H9 (cell line): ENCODE results near the gene MRPL53. TPM values are rescaled to one million over a fixed set of nuclear protein-coding genes. Genes with fewer than 3 reads are reported as not detected.

Experiments used
- DNase-seq: peaks from one replicate; pipeline ENCODE4 v3.0.0-alpha.2; 2017
- H2AFZ ChIP-seq: one replicate; pipeline ENCODE4 v1.6.1; 2013; ENCODE audit warnings: mild to moderate bottlenecking, low read length, control low read depth, moderate library complexity
- H2AK5ac ChIP-seq: 2 replicates; pipeline ENCODE4 v1.6.1; 2013; ENCODE audit warnings: low read length, control low read depth, mixed read lengths; ENCODE audit not compliant: insufficient read length
- H2BK120ac ChIP-seq: one replicate; pipeline ENCODE4 v1.6.1; 2013; ENCODE audit warnings: low read depth, mild to moderate bottlenecking, low read length, control low read depth, inconsistent platforms; ENCODE audit not compliant: poor library complexity, severe bottlenecking
- H2BK12ac ChIP-seq: 2 replicates; pipeline ENCODE4 v1.6.1; 2013; ENCODE audit warnings: low read length, control low read depth, mixed read lengths, low read depth; ENCODE audit not compliant: insufficient read length
- H2BK15ac ChIP-seq: 2 replicates; pipeline ENCODE4 v1.6.1; 2013; ENCODE audit warnings: low read depth, low read length, control low read depth
- H2BK20ac ChIP-seq: one replicate; pipeline ENCODE4 v1.6.1; 2013; ENCODE audit warnings: low read depth, mild to moderate bottlenecking, low read length, control low read depth, inconsistent platforms; ENCODE audit not compliant: poor library complexity, severe bottlenecking
- H2BK5ac ChIP-seq: 2 replicates; pipeline ENCODE4 v1.6.1; 2013; ENCODE audit warnings: low read length, control low read depth, mixed read lengths; ENCODE audit not compliant: insufficient read length
- H3K14ac ChIP-seq: 2 replicates; pipeline ENCODE4 v1.6.1; 2013; ENCODE audit warnings: low read length, control low read depth; ENCODE audit not compliant: insufficient read depth
- H3K18ac ChIP-seq: 2 replicates; pipeline ENCODE4 v1.6.1; 2013; ENCODE audit warnings: low read depth, mild to moderate bottlenecking, mixed read lengths, low read length, control low read depth; ENCODE audit not compliant: insufficient read length
- H3K23ac ChIP-seq: 2 replicates; pipeline ENCODE4 v1.6.1; 2013; ENCODE audit warnings: low read length, control low read depth, mixed read lengths, low read depth; ENCODE audit not compliant: insufficient read length
- H3K23me2 ChIP-seq: 2 replicates; pipeline ENCODE4 v1.6.1; 2013; ENCODE audit warnings: low read depth, mild to moderate bottlenecking, mixed read lengths, low read length, control low read depth; ENCODE audit not compliant: insufficient read length, poor library complexity, severe bottlenecking
- H3K27ac ChIP-seq: 2 replicates; pipeline ENCODE4 v1.5.1; 2013; ENCODE audit warnings: low read length, control low read depth, mixed read lengths, low read depth; ENCODE audit not compliant: insufficient read length
- H3K27me3 ChIP-seq: 2 replicates; pipeline ENCODE4 v1.6.1; 2013; ENCODE audit warnings: low read length, control low read depth, inconsistent platforms; ENCODE audit not compliant: insufficient read depth
- H3K4ac ChIP-seq: 2 replicates; pipeline ENCODE4 v1.6.1; 2013; ENCODE audit warnings: low read depth, mild to moderate bottlenecking, control low read depth, inconsistent platforms, low read length, moderate library complexity
- H3K4me1 ChIP-seq: 2 replicates; pipeline ENCODE4 v1.6.1; 2013; ENCODE audit warnings: low read length, control low read depth, inconsistent platforms; ENCODE audit not compliant: insufficient read depth
- H3K4me2 ChIP-seq: 2 replicates; pipeline ENCODE4 v1.6.1; 2013; ENCODE audit warnings: low read length, control low read depth, mixed read lengths; ENCODE audit not compliant: insufficient read length, insufficient read depth
- H3K56ac ChIP-seq: 2 replicates; pipeline ENCODE4 v1.6.1; 2013; ENCODE audit warnings: low read depth, mild to moderate bottlenecking, mixed read lengths, low read length, control low read depth; ENCODE audit not compliant: insufficient read length
- H3K79me1 ChIP-seq: 2 replicates; pipeline ENCODE4 v1.6.1; 2013; ENCODE audit warnings: low read depth, mild to moderate bottlenecking, moderate library complexity, low read length, control low read depth, inconsistent platforms; ENCODE audit not compliant: insufficient read depth, poor library complexity, severe bottlenecking
- H3K79me2 ChIP-seq: 2 replicates; pipeline ENCODE4 v1.6.1; 2013; ENCODE audit warnings: low read length, control low read depth, inconsistent platforms; ENCODE audit not compliant: insufficient read depth
- H3K9ac ChIP-seq: 2 replicates; pipeline ENCODE4 v1.6.1; 2013; ENCODE audit warnings: low read length, control low read depth, mixed read lengths; ENCODE audit not compliant: insufficient read length; ENCODE audit errors: extremely low read depth
- H3K9me3 ChIP-seq: one replicate; pipeline ENCODE4 v1.6.1; 2013; ENCODE audit warnings: low read depth, low read length, inconsistent platforms; ENCODE audit not compliant: control insufficient read depth
- H3T11ph ChIP-seq: one replicate; pipeline ENCODE4 v1.6.1; 2013; ENCODE audit warnings: mild to moderate bottlenecking, low read length, control low read depth, inconsistent platforms
- H4K20me1 ChIP-seq: one replicate; pipeline ENCODE4 v1.6.1; 2013; ENCODE audit not compliant: control insufficient read depth, insufficient read length, insufficient read depth
- H4K5ac ChIP-seq: 2 replicates; pipeline ENCODE4 v1.6.1; 2013; ENCODE audit warnings: low read depth, mild to moderate bottlenecking, mixed read lengths, low read length, control low read depth; ENCODE audit not compliant: insufficient read length
- H4K8ac ChIP-seq: replicated peaks from 2 replicates; pipeline ENCODE4 v1.6.1; 2013; ENCODE audit warnings: low read length, control low read depth, mixed read lengths, low read depth; ENCODE audit not compliant: insufficient read length
- H4K91ac ChIP-seq: 2 replicates; pipeline ENCODE4 v1.6.1; 2013; ENCODE audit warnings: low read depth, mild to moderate bottlenecking, moderate library complexity, mixed read lengths, low read length, control low read depth; ENCODE audit not compliant: insufficient read length
- H3K27ac Mint-ChIP-seq, 3 experiments: 2 replicates in 2 of 3; 3 replicates in 1 of 3; pipeline ENCODE4 v1.8.0; 2020 to 2021; ENCODE audit warnings: mixed read lengths in 3 of 3, mild to moderate bottlenecking in 1 of 3, moderate library complexity in 1 of 3
- H3K27me3 Mint-ChIP-seq: 2 replicates; pipeline ENCODE4 v1.8.0; 2021; ENCODE audit warnings: low read depth, mild to moderate bottlenecking, moderate library complexity, mixed read lengths
- H3K36me3 Mint-ChIP-seq, 3 experiments: 2 replicates in 2 of 3; 3 replicates in 1 of 3; pipeline ENCODE4 v1.8.0; 2020 to 2021; ENCODE audit warnings: low read depth in 3 of 3, mixed read lengths in 3 of 3; ENCODE audit not compliant: insufficient read depth in 1 of 3
- H3K4me1 Mint-ChIP-seq, 2 experiments: 2 replicates each; pipeline ENCODE4 v1.8.0; 2020; ENCODE audit warnings: mixed read lengths in 2 of 2
- H3K4me3 Mint-ChIP-seq, 2 experiments: 2 replicates in 1 of 2; 3 replicates in 1 of 2; pipeline ENCODE4 v1.8.0; 2020 to 2021; ENCODE audit warnings: mild to moderate bottlenecking in 2 of 2, mixed read lengths in 2 of 2, moderate library complexity in 1 of 2
- H3K9me3 Mint-ChIP-seq, 2 experiments: 2 replicates in 1 of 2; 3 replicates in 1 of 2; pipeline ENCODE4 v1.8.0; 2020; ENCODE audit warnings: mild to moderate bottlenecking in 2 of 2, mixed read lengths in 2 of 2, moderate library complexity in 1 of 2
- CTCF ChIP-seq: fragments of 200-600 bp; sonication (generic); conservative IDR thresholded peaks from 3 replicates; pipeline ENCODE4 v1.8.0; 2021; ENCODE audit warnings: antibody characterized with exemption, mild to moderate bottlenecking
- WGBS: extraction: QIAGEN DNeasy Blood & Tissue Kit; methylation state at CpG from one replicate; pipeline ENCODE4 v1.1.7; 2013; ENCODE audit warnings: missing lambda C conversion rate, low lambda C conversion rate, mixed read lengths; ENCODE audit not compliant: insufficient read length; ENCODE audit errors: extremely low coverage; 5-methylcytosine and 5-hydroxymethylcytosine counted together
- total RNA-seq: library from RNA; stranded (reverse); gene quantifications from 2 replicates; pipeline ENCODE4 v1.2.1, GENCODE V29; 2021

The MRPL53 gene
- total RNA-seq, 1 experiment from 2014 or later, result 59.5 TPM

GRCh38 chr2:74499940-74500577 lies 27.6 kb upstream of the MRPL53 start:
- WGBS, result no CpG with 5 or more reads among the region's 15 CpGs
- no peak overlapping the region for H4K91ac ChIP-seq
- H3K9ac ChIP-seq, result no peak overlapping the region
- H3K4me1 Mint-ChIP-seq, result peaks cover 52 to 64% of the 10 kb centered on the region in 2 experiments
- H3K27ac Mint-ChIP-seq, result 0 out of 7 replicates have a peak overlapping the region, but pooled peaks of 1 of the 3 experiments have one; percentile 31
- DNase-seq, result no peak
- no peak overlapping the region for H3K4ac ChIP-seq
- no peak for TF ChIP-seq CTCF
- H3K27ac ChIP-seq, result no peak overlapping the region
- peaks cover 91% of the 10 kb centered on the region for H3K27me3 ChIP-seq
- peaks cover 2% of the 10 kb centered on the region; the same call in 1 of the 2 replicates for H3K4me1 ChIP-seq
- peaks cover 8 to 15% (median 13%) of the 10 kb centered on the region in 3 experiments for H3K36me3 Mint-ChIP-seq
- H2BK20ac ChIP-seq, result no peak overlapping the region
- no peak overlapping the region for H2BK15ac ChIP-seq
- H2AK5ac ChIP-seq, result no peak overlapping the region
- H3K56ac ChIP-seq, result no peak overlapping the region
- H3K4me2 ChIP-seq, result peak overlapping the region; percentile 59
- no peak overlapping the region for H4K8ac ChIP-seq
- H3K18ac ChIP-seq, result no peak overlapping the region
- peak overlapping the region; percentile 70 to 75 for H3K4me3 Mint-ChIP-seq
- H3K79me2 ChIP-seq, result no peaks in the 10 kb centered on the region
- no peak overlapping the region for H3K23ac ChIP-seq
- no peak overlapping the region for H2AFZ ChIP-seq
- no peak overlapping the region for H2BK12ac ChIP-seq
- H3T11ph ChIP-seq, result no peak overlapping the region
- H2BK120ac ChIP-seq, result no peak overlapping the region
- no peaks in the 10 kb centered on the region for H3K9me3 ChIP-seq
- H3K23me2 ChIP-seq, result peaks cover 41% of the 10 kb centered on the region
- H3K14ac ChIP-seq, result no peak overlapping the region
- H3K79me1 ChIP-seq, result no peaks in the 10 kb centered on the region
- H3K27me3 Mint-ChIP-seq, result peaks cover 100% of the 10 kb centered on the region
- H3K9me3 Mint-ChIP-seq, result peaks cover 2 to 5% of the 10 kb centered on the region in 2 experiments; a peak in 3 of 5 replicates
- no peaks in the 10 kb centered on the region for H4K20me1 ChIP-seq
- no peak overlapping the region for H2BK5ac ChIP-seq
- no peak overlapping the region for H4K5ac ChIP-seq
